Glutamatergic neuron (in vitro differentiated cells): ENCODE measurements around the gene SLC12A8. TPM values are rescaled to one million over a fixed set of nuclear protein-coding genes. Genes with fewer than 3 reads are reported as not detected.

Source experiments
- DNase-seq: peaks from one replicate; pipeline ENCODE4 v3.0.0; 2022
- H3K27ac Mint-ChIP-seq: one replicate; pipeline ENCODE4 v1.8.0; 2020; ENCODE audit warnings: mild to moderate bottlenecking, mixed read lengths, inconsistent platforms; ENCODE audit not compliant: unreplicated experiment
- H3K27me3 Mint-ChIP-seq: one replicate; pipeline ENCODE4 v1.8.0; 2020; ENCODE audit warnings: mild to moderate bottlenecking, moderate library complexity, mixed read lengths, inconsistent platforms; ENCODE audit not compliant: unreplicated experiment
- H3K36me3 Mint-ChIP-seq: one replicate; pipeline ENCODE4 v1.8.0; 2020; ENCODE audit warnings: mild to moderate bottlenecking, mixed read lengths, inconsistent platforms; ENCODE audit not compliant: unreplicated experiment
- H3K4me1 Mint-ChIP-seq: one replicate; pipeline ENCODE4 v1.8.0; 2020; ENCODE audit warnings: mild to moderate bottlenecking, low read depth, mixed read lengths, inconsistent platforms; ENCODE audit not compliant: unreplicated experiment
- H3K4me3 Mint-ChIP-seq: one replicate; pipeline ENCODE4 v1.8.0; 2020; ENCODE audit warnings: mild to moderate bottlenecking, mixed read lengths, inconsistent platforms; ENCODE audit not compliant: unreplicated experiment
- H3K9me3 Mint-ChIP-seq: one replicate; pipeline ENCODE4 v1.8.0; 2020; ENCODE audit warnings: mild to moderate bottlenecking, moderate library complexity, mixed read lengths, inconsistent platforms; ENCODE audit not compliant: unreplicated experiment
- total RNA-seq: library from RNA; stranded (reverse); fragmentation: NEBNext Ultra II Directional; extraction: Animal tissue kit (Norgen Biotek cat#: 25700); gene quantifications from one replicate; pipeline ENCODE4 v1.2.1, GENCODE V29; 2021; ENCODE audit not compliant: unreplicated experiment
- TF ChIP-seq, protein P1 (sequence below): fragments of 200-600 bp; sonication (generic); IDR thresholded peaks from one replicate; pipeline ENCODE4 v1.5.0; 2021; ENCODE audit not compliant: partially characterized antibody, unreplicated experiment

SLC12A8 gene
- total RNA-seq, 1 donor from 2014 or later = 2.4 TPM

DNA sequence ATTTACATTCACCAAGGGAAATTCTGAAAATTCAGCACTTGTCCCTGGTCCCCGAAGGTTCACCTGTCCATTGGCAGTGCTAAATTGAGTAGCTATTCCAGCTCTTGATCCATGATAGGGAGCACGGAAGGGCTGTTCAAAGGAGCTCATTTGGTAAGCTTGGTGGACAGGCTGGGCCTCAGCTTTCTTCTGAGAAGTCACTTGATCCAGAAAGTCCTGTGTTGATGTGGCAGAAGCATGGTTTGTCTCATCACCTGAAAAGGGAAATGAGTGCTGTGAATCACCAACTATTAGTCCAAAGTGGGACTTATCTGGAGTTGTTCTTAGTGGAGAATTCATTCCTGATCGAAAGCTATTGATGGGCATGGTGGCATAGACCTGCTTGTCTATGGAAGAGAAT lies 19.9 kb upstream of the SLC12A8 start:
- no peaks in the 10 kb centered on the region for H3K36me3 Mint-ChIP-seq
- H3K9me3 Mint-ChIP-seq = no peaks in the 10 kb centered on the region
- no peak overlapping the region for H3K4me3 Mint-ChIP-seq
- no peak overlapping the region for H3K27ac Mint-ChIP-seq
- TF ChIP-seq, protein P1, sequence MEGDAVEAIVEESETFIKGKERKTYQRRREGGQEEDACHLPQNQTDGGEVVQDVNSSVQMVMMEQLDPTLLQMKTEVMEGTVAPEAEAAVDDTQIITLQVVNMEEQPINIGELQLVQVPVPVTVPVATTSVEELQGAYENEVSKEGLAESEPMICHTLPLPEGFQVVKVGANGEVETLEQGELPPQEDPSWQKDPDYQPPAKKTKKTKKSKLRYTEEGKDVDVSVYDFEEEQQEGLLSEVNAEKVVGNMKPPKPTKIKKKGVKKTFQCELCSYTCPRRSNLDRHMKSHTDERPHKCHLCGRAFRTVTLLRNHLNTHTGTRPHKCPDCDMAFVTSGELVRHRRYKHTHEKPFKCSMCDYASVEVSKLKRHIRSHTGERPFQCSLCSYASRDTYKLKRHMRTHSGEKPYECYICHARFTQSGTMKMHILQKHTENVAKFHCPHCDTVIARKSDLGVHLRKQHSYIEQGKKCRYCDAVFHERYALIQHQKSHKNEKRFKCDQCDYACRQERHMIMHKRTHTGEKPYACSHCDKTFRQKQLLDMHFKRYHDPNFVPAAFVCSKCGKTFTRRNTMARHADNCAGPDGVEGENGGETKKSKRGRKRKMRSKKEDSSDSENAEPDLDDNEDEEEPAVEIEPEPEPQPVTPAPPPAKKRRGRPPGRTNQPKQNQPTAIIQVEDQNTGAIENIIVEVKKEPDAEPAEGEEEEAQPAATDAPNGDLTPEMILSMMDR = no peak
- H3K27me3 Mint-ChIP-seq = no peaks in the 10 kb centered on the region
- no peaks in the 10 kb centered on the region for H3K4me1 Mint-ChIP-seq
- DNase-seq = no peak

GRCh38 chr3:125231895-125232294 lies 19.3 kb upstream of the SLC12A8 start:
- Mint-ChIP-seq H3K27ac (no peak overlapping the region), H3K36me3 (no peaks in the 10 kb centered on the region)

DNA sequence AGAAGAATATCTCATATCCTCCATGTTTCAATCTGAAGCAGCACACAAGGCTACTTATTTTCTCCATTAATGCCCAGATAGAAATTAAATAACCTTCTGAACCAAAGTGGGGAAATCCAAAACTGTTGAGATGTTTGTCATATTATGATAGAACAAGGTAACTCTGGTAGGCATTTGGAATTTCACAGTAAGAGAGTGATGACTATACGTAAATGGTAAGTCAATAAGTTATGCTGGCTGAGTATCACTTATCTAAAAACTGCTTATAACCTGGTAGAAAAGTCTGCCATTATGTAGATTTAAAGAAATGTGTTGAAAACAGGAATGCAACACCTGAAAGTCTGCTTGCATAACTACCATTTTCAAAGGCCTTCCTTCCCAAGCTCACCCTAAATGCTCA lies 17.2 kb upstream of the SLC12A8 start:
- TF ChIP-seq, protein P1 = no peak
- Mint-ChIP-seq H3K4me3 (no peak overlapping the region), H3K9me3 (no peaks in the 10 kb centered on the region), H3K27me3 (no peaks in the 10 kb centered on the region), H3K27ac (no peak overlapping the region), H3K36me3 (no peaks in the 10 kb centered on the region), H3K4me1 (no peaks in the 10 kb centered on the region)
- no peak for DNase-seq

More at GRCh38 chr3:125231895-125232294, 19.3 kb upstream of the SLC12A8 start:
- H3K27me3 Mint-ChIP-seq = no peaks in the 10 kb centered on the region
- no peaks in the 10 kb centered on the region for H3K4me1 Mint-ChIP-seq
- DNase-seq = no peak
- no peaks in the 10 kb centered on the region for H3K9me3 Mint-ChIP-seq
- H3K4me3 Mint-ChIP-seq = no peak overlapping the region
- TF ChIP-seq, protein P1 = no peak

- Mint-ChIP-seq H3K4me3 (no peak overlapping the region), H3K4me1 (no peaks in the 10 kb centered on the region), H3K36me3 (no peaks in the 10 kb centered on the region), H3K27ac (no peak overlapping the region), H3K9me3 (no peaks in the 10 kb centered on the region), H3K27me3 (no peaks in the 10 kb centered on the region)
- DNase-seq = no peak
- TF ChIP-seq, protein P1 = no peak
Observed at GRCh38 chr3:125229168-125229567, 16.6 kb upstream of the SLC12A8 start.

DNA sequence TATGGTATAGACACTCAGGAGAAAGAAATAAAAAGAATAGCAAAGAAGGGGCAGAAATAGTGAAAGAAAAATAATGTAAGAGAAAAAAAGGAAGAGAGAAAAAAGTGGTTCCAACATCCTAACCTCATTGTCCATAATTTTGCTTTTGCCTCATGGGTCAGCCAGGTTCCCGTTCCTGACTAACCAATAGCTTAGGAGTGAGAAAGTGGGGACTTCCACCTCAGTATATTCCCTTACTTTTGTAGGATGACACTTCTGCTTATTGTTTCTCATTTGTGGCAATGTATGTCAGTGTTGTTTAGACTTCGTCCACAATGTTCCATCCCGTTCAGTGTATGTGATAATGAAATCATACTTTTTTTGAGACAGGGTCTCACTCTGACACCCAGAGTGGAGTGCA lies 9.3 kb upstream of the SLC12A8 start:
- peaks cover 2% of the 10 kb centered on the region for H3K9me3 Mint-ChIP-seq
- H3K36me3 Mint-ChIP-seq = no peaks in the 10 kb centered on the region
- H3K27me3 Mint-ChIP-seq = no peaks in the 10 kb centered on the region
- no peak overlapping the region for H3K27ac Mint-ChIP-seq
- H3K4me3 Mint-ChIP-seq = no peak overlapping the region
- peaks cover 3% of the 10 kb centered on the region for H3K4me1 Mint-ChIP-seq
- TF ChIP-seq, protein P1 = no peak
- no peak for DNase-seq
